ENCODE results near the gene TMEM129. TPM values are rescaled to one million over a fixed set of nuclear protein-coding genes. Genes with fewer than 3 reads are reported as not detected.

Gene TMEM129
- total RNA-seq, 1 donor from 2014 or later = 29.6 TPM

DNA sequence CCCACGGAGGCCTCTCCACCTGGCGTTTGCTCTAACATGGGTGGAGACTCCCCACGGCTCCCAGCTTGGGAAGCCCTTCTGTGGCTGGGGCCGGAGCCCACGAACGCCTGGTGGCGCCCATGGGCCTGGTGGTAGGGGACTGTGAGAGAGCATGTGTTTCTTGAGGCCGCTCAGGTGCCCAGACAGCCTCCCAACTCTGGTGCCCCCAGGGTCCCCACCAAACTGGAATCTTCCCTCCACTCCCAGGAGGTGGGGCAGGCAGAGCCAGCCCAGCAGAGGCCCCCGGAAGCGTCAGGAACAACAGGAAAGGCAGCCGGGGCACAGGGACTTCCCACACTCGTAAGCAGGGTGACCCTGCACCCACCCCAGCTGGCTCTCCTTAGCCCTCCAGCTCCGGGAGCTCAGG is 38.7 kb upstream of the TMEM129 start:
- intact Hi-C loops (cut with micrococcal nuclease) = no loop called here
- DNase-seq = no peak
- H3K4me1 ChIP-seq = peaks cover 27% of the 10 kb centered on the region
- H3K36me3 ChIP-seq = no peaks in the 10 kb centered on the region
- peak overlapping the region; percentile 67 for H3K27ac ChIP-seq (replicated peaks)
- no peak overlapping the region for H3K4me3 ChIP-seq
- peaks cover 4% of the 10 kb centered on the region for H3K27me3 ChIP-seq (ENCODE audit: low read depth)
- TF ChIP-seq, protein P1, sequence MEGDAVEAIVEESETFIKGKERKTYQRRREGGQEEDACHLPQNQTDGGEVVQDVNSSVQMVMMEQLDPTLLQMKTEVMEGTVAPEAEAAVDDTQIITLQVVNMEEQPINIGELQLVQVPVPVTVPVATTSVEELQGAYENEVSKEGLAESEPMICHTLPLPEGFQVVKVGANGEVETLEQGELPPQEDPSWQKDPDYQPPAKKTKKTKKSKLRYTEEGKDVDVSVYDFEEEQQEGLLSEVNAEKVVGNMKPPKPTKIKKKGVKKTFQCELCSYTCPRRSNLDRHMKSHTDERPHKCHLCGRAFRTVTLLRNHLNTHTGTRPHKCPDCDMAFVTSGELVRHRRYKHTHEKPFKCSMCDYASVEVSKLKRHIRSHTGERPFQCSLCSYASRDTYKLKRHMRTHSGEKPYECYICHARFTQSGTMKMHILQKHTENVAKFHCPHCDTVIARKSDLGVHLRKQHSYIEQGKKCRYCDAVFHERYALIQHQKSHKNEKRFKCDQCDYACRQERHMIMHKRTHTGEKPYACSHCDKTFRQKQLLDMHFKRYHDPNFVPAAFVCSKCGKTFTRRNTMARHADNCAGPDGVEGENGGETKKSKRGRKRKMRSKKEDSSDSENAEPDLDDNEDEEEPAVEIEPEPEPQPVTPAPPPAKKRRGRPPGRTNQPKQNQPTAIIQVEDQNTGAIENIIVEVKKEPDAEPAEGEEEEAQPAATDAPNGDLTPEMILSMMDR (IDR thresholded peaks at IDR 0.05; ENCODE audit: borderline replicate concordance) = no peak
- H3K9me3 ChIP-seq (replicated peaks) = no peaks in the 10 kb centered on the region

DNA sequence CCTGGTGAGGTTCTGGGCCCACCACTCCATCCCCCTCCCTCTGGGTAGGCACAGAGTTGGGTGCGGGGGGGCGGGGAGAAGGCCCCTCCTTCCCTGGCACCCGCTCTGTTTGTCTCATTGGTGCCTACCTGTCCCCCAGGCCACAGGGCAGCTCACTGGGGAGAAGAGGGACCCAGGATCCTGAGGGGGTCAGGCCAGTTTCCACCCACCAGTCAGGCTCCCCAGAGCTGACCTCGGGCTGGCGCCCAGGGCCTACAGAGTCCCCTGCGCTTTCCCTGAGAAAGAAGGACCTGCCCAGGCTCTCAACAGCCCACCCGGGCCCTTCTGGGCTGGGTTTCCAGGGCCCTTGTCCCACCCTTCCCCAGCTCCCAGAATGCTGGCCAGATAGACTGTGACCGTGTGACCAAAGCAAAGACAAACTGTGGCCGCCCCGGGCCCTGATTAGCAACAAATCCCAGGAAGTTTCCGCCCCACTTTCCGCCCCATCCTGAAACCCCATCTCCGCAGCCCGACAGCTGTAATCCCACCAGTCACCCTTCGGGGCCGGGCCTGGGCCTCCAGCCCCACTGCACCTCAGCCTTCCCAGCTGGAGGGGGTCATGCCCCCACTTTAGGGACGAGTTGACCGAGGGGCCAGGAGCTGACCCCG is 38.2 kb upstream of the TMEM129 start:
- H3K4me3 ChIP-seq = no peak overlapping the region
- H3K9me3 ChIP-seq (replicated peaks) = no peaks in the 10 kb centered on the region
- DNase-seq = no peak
- TF ChIP-seq, protein P1 (IDR thresholded peaks at IDR 0.05; ENCODE audit: borderline replicate concordance) = no peak
- peaks cover 4% of the 10 kb centered on the region for H3K27me3 ChIP-seq (ENCODE audit: low read depth)
- H3K27ac ChIP-seq (replicated peaks) = peak overlapping the region; percentile 67
- intact Hi-C loops (cut with micrococcal nuclease) = no loop called here
- no peaks in the 10 kb centered on the region for H3K36me3 ChIP-seq
- H3K4me1 ChIP-seq = peaks cover 27% of the 10 kb centered on the region

DNA sequence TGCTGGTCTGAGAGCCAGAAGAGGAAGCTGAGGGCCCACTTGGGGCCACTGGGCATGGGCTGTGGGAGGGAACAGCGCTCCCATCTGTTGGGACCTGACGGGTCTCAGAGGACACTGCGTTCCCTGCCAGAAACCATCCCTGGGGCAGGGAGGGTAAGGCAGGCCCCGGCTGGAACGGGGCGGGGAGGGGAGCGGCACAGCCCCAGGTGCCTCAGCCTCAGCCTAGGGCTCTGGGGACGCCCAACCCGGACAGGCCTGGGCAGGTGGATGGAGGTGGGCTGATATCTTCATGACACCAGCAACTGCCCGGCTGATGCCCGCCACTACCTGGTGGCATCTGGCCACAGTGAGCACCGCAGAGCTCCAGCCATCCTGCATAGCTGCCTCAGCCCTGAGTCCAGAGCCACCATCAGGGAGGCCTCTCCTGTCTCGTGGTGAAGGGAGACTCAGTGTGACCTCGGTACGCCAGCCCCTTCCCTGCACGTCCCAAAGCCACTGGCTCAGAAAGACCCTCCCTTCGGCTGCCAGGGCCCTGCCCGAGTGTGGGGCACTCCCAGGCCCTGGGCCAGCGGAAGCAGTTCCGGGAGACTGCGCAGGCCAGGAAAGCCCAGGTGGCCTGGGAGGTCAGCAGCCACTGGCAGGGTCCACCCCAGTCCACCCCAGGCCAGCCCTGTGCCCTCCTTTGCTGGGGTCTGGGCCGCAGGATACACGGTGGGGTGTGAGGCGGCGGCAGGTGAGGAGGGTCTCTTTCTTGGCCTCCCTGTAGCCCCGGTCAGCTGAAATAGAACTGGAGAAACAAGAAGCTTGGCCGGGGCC is 37.4 kb upstream of the TMEM129 start:
- Histone ChIP-seq H3K4me3 (no peak overlapping the region), H3K27me3 (ENCODE audit: low read depth) (peaks cover 4% of the 10 kb centered on the region), H3K27ac (replicated peaks) (no peak overlapping the region), H3K4me1 (peaks cover 20% of the 10 kb centered on the region), H3K36me3 (no peaks in the 10 kb centered on the region), H3K9me3 (replicated peaks) (no peaks in the 10 kb centered on the region)
- no peak for DNase-seq
- TF ChIP-seq, protein P1 (IDR thresholded peaks at IDR 0.05; ENCODE audit: borderline replicate concordance) = no peak
- intact Hi-C loops (cut with micrococcal nuclease) = no loop called here

DNA sequence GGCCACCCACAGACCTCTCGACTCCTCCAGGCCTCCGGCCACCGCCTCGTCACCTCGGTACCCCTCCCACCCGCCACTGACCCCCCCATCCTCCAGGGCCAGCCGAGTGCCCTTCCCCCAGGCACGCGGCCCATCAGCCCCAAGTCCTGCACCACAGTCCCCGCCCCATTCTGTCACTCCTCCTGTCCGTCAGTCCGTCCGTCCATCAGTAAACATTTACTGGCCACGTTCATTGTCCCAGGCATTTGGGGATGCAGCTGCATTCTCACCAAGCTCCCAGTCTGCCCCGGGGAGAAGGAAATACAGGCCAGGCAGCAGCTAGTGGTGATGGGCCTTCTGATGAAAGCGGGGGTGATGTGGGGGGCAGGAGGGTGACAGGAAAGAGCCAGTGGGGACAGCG is 36.7 kb upstream of the TMEM129 start:
- H3K4me3 ChIP-seq = no peak overlapping the region
- no peak overlapping the region for H3K27ac ChIP-seq (replicated peaks)
- H3K27me3 ChIP-seq (ENCODE audit: low read depth) = peaks cover 4% of the 10 kb centered on the region
- DNase-seq = no peak
- no peaks in the 10 kb centered on the region for H3K36me3 ChIP-seq
- H3K4me1 ChIP-seq = peaks cover 16% of the 10 kb centered on the region
- intact Hi-C loops (cut with micrococcal nuclease) = no loop called here
- TF ChIP-seq, protein P1 (IDR thresholded peaks at IDR 0.05; ENCODE audit: borderline replicate concordance) = no peak
- no peaks in the 10 kb centered on the region for H3K9me3 ChIP-seq (replicated peaks)

DNA sequence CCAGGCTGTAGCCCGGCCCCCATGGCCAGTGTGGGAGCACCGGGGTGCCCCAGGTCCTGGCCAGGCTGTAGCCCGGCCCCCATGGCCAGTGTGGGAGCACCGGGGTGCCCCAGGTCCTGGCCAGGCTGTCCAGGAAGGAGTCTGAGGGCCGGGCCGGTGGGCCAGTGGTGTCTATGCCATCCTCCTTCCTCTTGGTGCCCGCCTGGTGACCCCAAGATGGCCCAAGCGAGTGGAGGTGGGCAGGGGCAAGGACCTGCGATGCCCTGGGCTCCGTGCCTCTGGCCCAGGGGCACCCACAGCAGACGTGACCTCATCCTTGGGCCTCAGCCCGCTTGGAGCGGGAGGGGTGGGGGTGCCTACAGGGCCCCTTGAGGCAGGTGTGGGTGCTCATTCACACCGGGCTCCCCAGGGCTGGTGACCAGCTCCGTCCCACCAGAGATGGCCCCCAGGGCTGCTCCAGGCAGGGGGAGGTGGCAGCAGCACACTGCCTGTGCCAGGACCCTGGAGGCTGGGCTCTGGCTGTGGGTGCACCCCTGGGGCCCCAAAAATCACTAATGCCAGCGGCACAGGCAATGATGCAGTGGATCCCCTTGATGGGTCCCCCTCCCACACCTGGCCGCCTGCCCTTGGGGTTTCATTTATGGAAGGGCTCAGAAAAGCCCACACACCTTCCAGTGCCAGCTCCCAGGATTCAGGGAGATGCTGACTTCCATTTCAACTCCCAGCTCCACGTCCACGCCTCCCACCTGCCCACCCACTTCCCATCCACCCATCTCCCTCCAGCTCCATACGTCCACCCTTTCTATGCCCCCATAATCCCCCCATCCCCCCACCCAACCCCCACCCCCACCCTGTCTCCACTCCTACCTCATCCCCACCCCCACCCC is 36.0 kb upstream of the TMEM129 start:
- H3K27ac ChIP-seq (replicated peaks) = no peak overlapping the region
- peaks cover 20% of the 10 kb centered on the region for H3K4me1 ChIP-seq
- no peaks in the 10 kb centered on the region for H3K9me3 ChIP-seq (replicated peaks)
- TF ChIP-seq, protein P1 (IDR thresholded peaks at IDR 0.05; ENCODE audit: borderline replicate concordance) = no peak
- peaks cover under 1% of the 10 kb centered on the region for H3K27me3 ChIP-seq (ENCODE audit: low read depth)
- no peak overlapping the region for H3K4me3 ChIP-seq
- intact Hi-C loops (cut with micrococcal nuclease) = no loop called here
- no peaks in the 10 kb centered on the region for H3K36me3 ChIP-seq
- no peak for DNase-seq
